Mesodermal cell (in vitro differentiated cells): ENCODE results near the gene ZBTB11.
A peak's percentile ranks its signal among the peaks of the same experiment; 100 is the strongest.
"Not testable (repeated sequence)": the region's sequence is repeated elsewhere in the genome, so short reads cannot be mapped to it uniquely, and the experiment has no call there.

Experiments used
- H3K27ac ChIP-seq: 2 replicates; pipeline ENCODE4 v1.7.0; 2013; ENCODE audit warnings: mild to moderate bottlenecking, low read depth, low read length, moderate library complexity; ENCODE audit not compliant: severe bottlenecking
- H3K36me3 ChIP-seq: 2 replicates; pipeline ENCODE4 v1.7.1; 2013; ENCODE audit warnings: mild to moderate bottlenecking, low read length, moderate library complexity; ENCODE audit not compliant: control insufficient read depth, insufficient read depth
- H3K4me1 ChIP-seq: one replicate; pipeline ENCODE4 v1.7.1; 2013; ENCODE audit warnings: mild to moderate bottlenecking, low read length; ENCODE audit not compliant: insufficient read depth, control insufficient read depth, poor library complexity, severe bottlenecking
- H3K4me3 ChIP-seq: 2 replicates; pipeline ENCODE4 v1.7.0; 2013; ENCODE audit warnings: low read length, control low read depth, mild to moderate bottlenecking; ENCODE audit not compliant: insufficient read depth, poor library complexity, severe bottlenecking; ENCODE audit errors: extremely low read depth
- H3K9me3 ChIP-seq: 2 replicates; pipeline ENCODE4 v1.7.1; 2013; ENCODE audit warnings: mild to moderate bottlenecking, low read length, moderate library complexity; ENCODE audit not compliant: control insufficient read depth
- WGBS, 2 experiments: methylation state at CpG; one replicate each; pipeline ENCODE4 v1.1.5; 2013; ENCODE audit warnings: missing lambda C conversion rate in 2 of 2; ENCODE audit not compliant: insufficient coverage in 2 of 2; 5-methylcytosine and 5-hydroxymethylcytosine counted together

Gene ZBTB11

DNA sequence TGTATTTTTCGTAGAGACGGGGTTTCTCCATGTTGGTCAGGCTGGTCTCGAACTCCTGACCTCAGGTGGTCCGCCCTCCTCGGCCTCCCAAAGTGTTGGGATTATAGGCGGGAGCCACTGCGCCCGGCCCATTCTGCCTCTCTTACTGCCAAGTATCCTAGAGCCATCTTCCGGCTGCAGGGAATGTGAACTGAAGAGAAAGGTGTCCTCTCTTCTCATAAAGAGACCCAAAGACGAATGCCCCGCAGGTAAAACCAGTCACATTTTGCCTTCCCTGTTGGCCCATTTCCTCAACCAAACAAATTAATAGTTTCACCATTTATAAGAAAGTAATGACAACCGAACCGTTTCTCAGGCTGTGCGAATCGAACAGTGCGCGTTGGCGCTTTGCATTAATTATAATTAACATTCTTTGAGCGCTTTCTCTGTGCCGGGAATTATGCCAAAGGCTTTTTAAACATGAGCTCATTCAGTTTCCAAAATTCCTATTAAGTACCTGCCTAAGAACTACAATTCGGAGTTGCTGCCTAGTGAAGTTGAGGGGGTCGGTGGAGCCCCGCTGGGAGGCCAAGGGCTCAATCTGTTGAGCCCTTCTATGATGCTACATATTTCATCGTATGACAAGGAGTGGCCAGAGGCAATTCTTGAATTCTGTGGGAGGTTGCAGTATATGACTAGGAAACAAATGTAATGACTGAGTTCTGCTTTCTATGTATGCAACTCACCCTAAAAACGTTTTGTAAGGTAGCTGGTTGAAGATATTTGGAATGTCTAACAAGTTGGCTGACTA is 10.4 kb upstream of the ZBTB11 start:
- Histone ChIP-seq H3K27ac (peak overlapping the region; percentile 96), H3K4me1 (peaks cover 15% of the 10 kb centered on the region), H3K36me3 (peaks cover 35% of the 10 kb centered on the region), H3K4me3 (peak overlapping the region; percentile 82), H3K9me3 (no peaks in the 10 kb centered on the region)
- WGBS, 2 experiments, result 92 to 98% methylated on average over 12 to 22 of the region's 25 CpGs

DNA sequence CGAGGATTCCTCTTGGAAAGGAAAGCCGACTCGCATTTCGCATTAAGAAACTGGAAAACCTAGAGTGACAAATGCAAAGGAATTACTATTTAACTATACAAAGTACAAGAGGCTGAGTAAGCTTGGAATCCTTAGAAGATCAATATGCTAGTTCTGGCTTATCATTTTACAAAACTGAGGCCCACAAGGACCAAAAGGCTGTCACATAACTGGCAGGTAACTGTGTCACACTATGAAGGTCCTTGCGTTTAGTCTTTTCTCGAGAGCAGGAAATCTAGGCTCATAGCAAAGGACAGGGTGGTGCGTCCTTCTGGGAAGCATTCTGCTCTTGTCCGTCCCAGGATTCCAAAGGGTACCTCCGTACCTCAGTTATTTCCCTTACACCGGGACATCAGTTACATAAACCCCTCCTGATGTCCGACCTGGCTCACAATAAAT is 9.0 kb upstream of the ZBTB11 start:
- Histone ChIP-seq H3K36me3 (peaks cover 50% of the 10 kb centered on the region), H3K4me3 (peak overlapping the region; percentile 82), H3K27ac (peak overlapping the region; percentile 96), H3K4me1 (peaks cover 13% of the 10 kb centered on the region), H3K9me3 (no peaks in the 10 kb centered on the region)
- WGBS, 2 experiments, result 0% methylated on average over 5 to 7 of the region's 11 CpGs

DNA sequence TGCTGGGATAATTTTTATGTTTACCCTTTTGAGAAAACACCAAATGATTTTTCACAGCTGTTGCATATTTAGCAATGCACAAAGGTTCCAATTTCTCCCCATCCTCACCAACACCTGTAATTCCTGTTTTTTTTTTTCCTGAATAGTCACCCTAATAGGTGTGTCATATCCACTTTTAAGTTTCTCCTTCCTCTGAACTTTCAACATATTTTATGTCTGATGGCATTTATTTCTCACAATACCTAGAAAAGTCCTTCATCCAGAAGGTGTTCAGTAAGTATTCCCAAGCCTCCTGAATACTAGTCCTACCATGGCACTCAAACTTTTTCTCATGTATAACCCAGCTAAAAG is 8.1 kb upstream of the ZBTB11 start:
- Histone ChIP-seq H3K4me3 (peak overlapping the region; percentile 82), H3K36me3 (peaks cover 58% of the 10 kb centered on the region), H3K4me1 (peaks cover 12% of the 10 kb centered on the region), H3K27ac (no peak overlapping the region), H3K9me3 (no peaks in the 10 kb centered on the region)

DNA sequence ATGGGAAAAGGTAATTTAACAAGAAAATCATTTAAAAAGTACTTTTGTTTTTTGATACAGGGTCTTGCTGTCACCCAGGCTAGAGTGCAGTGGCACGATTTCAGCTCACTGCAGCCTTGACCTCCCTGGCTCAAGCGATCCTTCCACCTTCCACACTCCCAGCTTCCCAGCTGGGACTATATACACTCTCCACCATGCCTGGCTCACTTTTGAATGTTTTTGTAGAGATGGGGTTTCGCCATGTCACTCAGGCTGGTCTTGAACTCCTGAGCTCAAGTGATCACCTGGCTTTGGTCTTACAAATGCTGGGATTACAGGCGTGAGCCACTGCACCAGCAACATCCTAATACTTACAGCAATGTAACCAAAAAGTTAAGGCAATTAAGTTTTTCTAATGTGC is 3.5 kb upstream of the ZBTB11 start:
- 80 to 86% methylated on average over 2 to 3 of the region's 4 CpGs for WGBS, 2 experiments
- H3K9me3 ChIP-seq, result no peaks in the 10 kb centered on the region

DNA sequence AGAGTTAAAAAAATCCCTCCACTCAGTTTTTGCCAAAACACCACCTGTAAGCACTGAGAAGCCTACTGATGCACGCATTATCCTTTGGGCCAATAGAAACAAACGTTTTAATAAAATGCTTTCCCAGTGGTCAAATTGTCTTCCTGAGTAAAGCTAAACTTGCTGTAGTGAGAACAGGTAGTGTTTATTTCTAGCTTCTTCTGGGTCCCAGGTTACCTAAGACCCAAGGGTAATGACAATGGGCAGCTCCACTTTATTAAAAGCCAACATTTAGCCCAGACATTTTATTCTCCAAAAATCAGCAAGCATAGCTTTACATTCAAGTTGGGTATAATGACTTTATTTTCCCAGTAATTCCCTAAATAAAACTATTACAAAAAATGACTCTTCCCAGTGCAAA is 1.9 kb upstream of the ZBTB11 start:
- not testable (repeated sequence) for H3K4me1 ChIP-seq, H3K9me3 ChIP-seq, H3K27ac ChIP-seq, H3K4me3 ChIP-seq
- peaks cover 43% of the 10 kb centered on the region for H3K36me3 ChIP-seq
- no CpG with 5 or more reads among the region's 2 CpGs for WGBS, 2 experiments

More for the DNA sequence above, 3.5 kb upstream of the ZBTB11 start:
- Histone ChIP-seq H3K4me1 (peaks cover 12% of the 10 kb centered on the region), H3K36me3 (peaks cover 59% of the 10 kb centered on the region), H3K27ac (no peak overlapping the region), H3K4me3 (no peak overlapping the region)

DNA sequence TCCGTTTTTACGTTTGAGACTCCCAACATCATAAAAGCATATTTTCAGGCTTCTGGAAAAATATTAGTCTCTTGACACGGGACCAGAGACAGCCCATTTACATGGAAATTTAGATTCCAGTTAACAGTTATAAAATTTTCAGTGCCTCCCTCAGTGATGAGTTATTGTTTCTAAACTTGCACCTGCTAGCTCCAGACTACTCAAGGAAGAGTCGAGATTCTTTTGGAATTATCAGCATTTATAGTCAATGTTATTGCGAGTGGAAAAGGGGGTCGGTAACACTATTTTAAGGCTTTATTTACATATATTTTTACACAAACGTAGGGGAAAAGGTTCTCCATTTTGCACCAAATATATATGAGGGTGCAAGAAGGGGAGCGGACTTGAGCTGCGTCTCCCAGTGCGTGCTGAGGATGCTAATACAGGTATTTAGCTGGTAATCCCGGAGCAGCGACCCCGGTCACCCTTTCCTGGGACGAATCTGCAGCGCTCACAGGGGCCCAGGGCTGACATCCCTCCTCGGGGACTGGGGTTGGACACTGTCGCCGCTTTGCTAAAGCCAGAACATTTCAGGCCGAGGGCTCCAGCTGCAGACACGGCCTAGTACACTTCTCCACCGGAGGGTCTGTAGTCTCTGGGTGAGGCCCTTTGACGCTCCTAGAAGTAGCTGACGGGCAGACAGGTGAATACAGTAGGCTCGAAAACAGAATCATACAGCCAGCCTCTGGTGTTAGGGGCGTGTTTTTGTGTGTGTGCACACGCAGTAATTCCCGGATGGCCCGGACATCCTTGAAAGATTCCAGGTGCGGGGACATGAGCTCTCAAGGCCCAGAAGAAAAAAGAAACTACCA is 729 bp upstream of the ZBTB11 start:
- Histone ChIP-seq H3K4me3 (peak overlapping the region; percentile 21), H3K9me3 (no peaks in the 10 kb centered on the region), H3K4me1 (no peaks in the 10 kb centered on the region), H3K27ac (peak overlapping the region; percentile 95), H3K36me3 (peaks cover 32% of the 10 kb centered on the region)
- WGBS, 2 experiments, result 75 to 87% methylated on average over 22 to 25 of the region's 29 CpGs

DNA sequence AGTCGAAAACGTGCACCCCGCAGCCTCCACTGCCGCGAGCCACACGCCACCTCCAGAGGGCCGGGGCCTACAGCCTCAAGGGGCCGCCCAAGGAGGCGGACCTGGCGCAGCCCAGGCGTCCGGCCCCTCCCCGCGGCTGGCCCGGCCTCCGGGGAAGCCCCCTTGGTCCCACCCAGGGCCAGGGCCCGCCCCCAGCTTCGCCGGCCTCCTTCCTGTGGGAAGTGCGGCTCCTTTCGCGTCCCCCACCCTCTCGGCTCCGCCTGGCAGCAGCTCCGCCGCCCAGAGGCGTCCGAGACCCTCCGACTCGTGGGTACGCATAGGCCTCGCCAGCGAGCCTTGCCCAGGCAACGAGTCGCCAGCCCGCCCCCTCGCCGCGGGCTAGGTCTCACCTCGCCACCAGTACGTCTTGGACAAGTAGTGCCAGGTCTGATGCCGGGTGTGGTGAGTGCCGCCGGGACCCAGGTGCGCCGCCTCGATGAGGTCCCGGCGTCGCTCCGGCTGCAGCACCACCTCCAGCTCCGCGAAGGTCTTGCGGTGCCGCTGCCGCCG is 642 bp downstream of the ZBTB11 start:
- peak overlapping the region; percentile 95 for H3K27ac ChIP-seq
- H3K4me1 ChIP-seq, result no peaks in the 10 kb centered on the region
- H3K9me3 ChIP-seq, result no peaks in the 10 kb centered on the region
- H3K36me3 ChIP-seq, result peaks cover 18% of the 10 kb centered on the region
- peak overlapping the region; percentile 94 for H3K4me3 ChIP-seq
- WGBS, 2 experiments, result 0 to 1% methylated on average over 37 to 57 of the region's 57 CpGs

DNA sequence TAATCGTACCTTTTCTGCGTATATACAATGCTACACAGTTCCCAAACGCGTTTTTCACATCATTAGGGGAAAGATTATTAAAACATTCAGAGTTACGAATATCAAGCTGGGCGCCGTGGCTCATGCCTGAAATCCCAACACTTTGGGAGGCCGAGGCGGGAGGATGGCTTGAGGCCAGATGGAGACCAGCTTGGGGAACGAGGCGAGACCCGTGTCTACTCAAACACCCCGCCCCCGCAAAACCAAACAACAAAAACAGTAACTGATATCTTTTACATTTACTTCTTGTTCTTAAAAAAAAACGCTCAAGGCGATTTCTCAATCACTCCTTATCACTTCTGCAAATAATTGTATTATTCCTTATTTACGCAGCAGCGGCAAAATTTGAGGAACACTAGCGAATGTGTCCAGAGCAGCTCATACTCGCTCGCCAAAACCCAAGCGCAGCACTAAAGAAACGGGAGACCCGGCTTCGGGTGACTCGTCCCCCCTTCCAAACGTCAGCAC is 1.2 kb downstream of the ZBTB11 start:
- peaks cover 18% of the 10 kb centered on the region for H3K36me3 ChIP-seq
- no peaks in the 10 kb centered on the region for H3K9me3 ChIP-seq
- peak overlapping the region; percentile 95 for H3K27ac ChIP-seq
- H3K4me3 ChIP-seq, result peak overlapping the region; percentile 94
- WGBS, 2 experiments, result 14 to 15% methylated on average over 21 to 24 of the region's 27 CpGs
- H3K4me1 ChIP-seq, result no peaks in the 10 kb centered on the region

DNA sequence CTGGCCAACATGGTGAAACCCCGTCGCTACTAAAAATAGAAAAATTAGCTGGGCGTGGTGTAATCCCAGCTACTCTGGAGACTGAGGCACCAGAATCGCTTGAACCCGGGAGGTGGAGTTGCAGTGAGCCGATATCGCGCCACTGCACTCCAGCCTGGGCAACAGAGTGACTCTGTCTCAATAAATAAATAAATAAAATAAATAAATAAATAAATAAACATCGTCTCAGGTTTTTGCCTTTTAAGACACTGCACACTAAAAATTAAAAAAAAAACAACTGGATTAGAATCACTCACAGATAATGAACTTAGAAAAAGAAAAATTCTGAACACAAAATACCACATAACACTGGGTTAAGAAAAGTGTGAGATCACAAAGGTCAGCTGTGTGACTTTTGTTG is 2.4 kb downstream of the ZBTB11 start:
- H3K4me1 ChIP-seq, result no peaks in the 10 kb centered on the region
- 97 to 98% methylated on average over 5 of the region's 9 CpGs for WGBS, 2 experiments
- no peak overlapping the region for H3K4me3 ChIP-seq
- H3K27ac ChIP-seq, result no peak overlapping the region
- H3K36me3 ChIP-seq, result peaks cover 14% of the 10 kb centered on the region
- H3K9me3 ChIP-seq, result no peaks in the 10 kb centered on the region

DNA sequence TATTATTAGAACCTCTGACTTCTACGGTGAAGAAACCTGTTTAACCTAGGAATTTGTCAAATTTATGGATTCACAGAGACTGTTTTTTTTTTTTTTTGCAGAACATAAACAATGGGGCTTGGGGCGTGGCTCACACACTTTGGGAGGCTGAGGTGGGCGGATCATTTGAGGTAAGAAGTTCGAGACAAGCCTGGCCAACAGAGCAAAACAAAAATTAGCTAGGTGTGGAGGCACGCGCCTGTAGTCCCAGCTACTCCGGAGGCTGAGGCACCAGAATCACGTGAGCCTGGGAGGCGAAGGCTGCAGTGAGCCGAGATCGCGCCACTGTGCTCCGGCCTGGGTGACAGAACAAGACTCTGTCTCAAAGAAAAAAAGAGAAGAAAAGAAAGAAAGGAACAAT is 3.0 kb downstream of the ZBTB11 start:
- H3K9me3 ChIP-seq, result no peaks in the 10 kb centered on the region
- peaks cover 20% of the 10 kb centered on the region for H3K36me3 ChIP-seq
- WGBS, 2 experiments, result 96 to 98% methylated on average over 8 to 12 of the region's 13 CpGs
- H3K4me3 ChIP-seq, result no peak overlapping the region
- H3K27ac ChIP-seq, result no peak overlapping the region
- no peaks in the 10 kb centered on the region for H3K4me1 ChIP-seq
